Keratinocyte (primary cell): Measurements from ENCODE around the gene KRTAP10-7. TPM values are rescaled to one million over a fixed set of nuclear protein-coding genes. Genes with fewer than 3 reads are reported as not detected.

Experiments used
- DNase-seq: peaks from one replicate; pipeline ENCODE4 v3.0.0-alpha.2; 2011; ENCODE audit warnings: low read depth, missing footprints, low spot score
- FAIRE-seq: peaks from 2 replicates; lab custom pipeline; 2011; peaks lifted over from hg19 to GRCh38; lab: Jason Lieb, UNC
- H2AFZ ChIP-seq: 2 replicates; pipeline ENCODE4 v1.6.0; 2012; ENCODE audit warnings: low read length, control low read depth, inconsistent platforms; ENCODE audit not compliant: control insufficient read depth
- H3K27ac ChIP-seq: 2 replicates; pipeline ENCODE4 v1.5.1; 2011; ENCODE audit warnings: low read length; ENCODE audit not compliant: control insufficient read depth, insufficient read depth
- H3K27me3 ChIP-seq: 3 replicates; pipeline ENCODE4 v1.6.0; 2011; ENCODE audit warnings: low read length; ENCODE audit not compliant: control insufficient read depth, insufficient read depth; ENCODE audit errors: extremely low read depth
- H3K36me3 ChIP-seq, 2 experiments: 2 replicates in 1 of 2; 3 replicates in 1 of 2; pipeline ENCODE4 v1.5.1; 2011; ENCODE audit warnings: low read length in 2 of 2, mild to moderate bottlenecking in 1 of 2; ENCODE audit not compliant: control insufficient read depth in 2 of 2, insufficient read depth in 2 of 2; ENCODE audit errors: extremely low read depth in 1 of 2
- H3K4me1 ChIP-seq: 3 replicates; pipeline ENCODE4 v1.5.1; 2011; ENCODE audit warnings: low read length; ENCODE audit not compliant: control insufficient read depth, insufficient read depth; ENCODE audit errors: extremely low read depth
- H3K4me2 ChIP-seq: 3 replicates; pipeline ENCODE4 v1.6.0; 2011; ENCODE audit warnings: low read depth, low read length; ENCODE audit not compliant: control insufficient read depth, insufficient read depth; ENCODE audit errors: extremely low read depth
- H3K4me3 ChIP-seq, 3 experiments: fragments of 200-600 bp in 1 of 3; sonication (generic) in 1 of 3; 2 replicates in 2 of 3; 3 replicates in 1 of 3; pipeline ENCODE4 v1.5.1; 2011 to 2016; ENCODE audit warnings: low read length in 3 of 3, mild to moderate bottlenecking in 3 of 3, control low read depth in 2 of 3, inconsistent platforms in 1 of 3, low read depth in 1 of 3, mixed read lengths in 1 of 3, mixed run types in 1 of 3, moderate library complexity in 1 of 3; ENCODE audit not compliant: control insufficient read depth in 2 of 3, insufficient read depth in 2 of 3; ENCODE audit errors: extremely low read depth in 1 of 3
- H3K79me2 ChIP-seq: 2 replicates; pipeline ENCODE4 v1.6.0; 2012; ENCODE audit warnings: low read length; ENCODE audit not compliant: control insufficient read depth, insufficient read depth
- H3K9ac ChIP-seq: 3 replicates; pipeline ENCODE4 v1.6.0; 2011; ENCODE audit warnings: low read length; ENCODE audit not compliant: control insufficient read depth, insufficient read depth; ENCODE audit errors: extremely low read depth
- H3K9me1 ChIP-seq: 3 replicates; pipeline ENCODE4 v1.6.0; 2011; ENCODE audit warnings: low read length; ENCODE audit not compliant: control insufficient read depth, insufficient read depth; ENCODE audit errors: extremely low read depth
- H3K9me3 ChIP-seq: 2 replicates; pipeline ENCODE4 v1.5.1; 2012; ENCODE audit warnings: low read depth, low read length; ENCODE audit not compliant: control insufficient read depth
- H4K20me1 ChIP-seq: 3 replicates; pipeline ENCODE4 v1.6.0; 2011; ENCODE audit warnings: low read length; ENCODE audit not compliant: control insufficient read depth, insufficient read depth; ENCODE audit errors: extremely low read depth
- CTCF ChIP-seq, 3 experiments: IDR thresholded peaks in 1 of 3; conservative IDR thresholded peaks in 1 of 3; optimal IDR thresholded peaks in 1 of 3; 2 replicates in 2 of 3; 3 replicates in 1 of 3; pipeline versions ENCODE3 to v1.5.1; 2011; ENCODE audit warnings: low read length in 3 of 3, mild to moderate bottlenecking in 3 of 3, moderate library complexity in 2 of 3, control low read depth in 1 of 3, inconsistent platforms in 1 of 3; ENCODE audit not compliant: insufficient read depth in 2 of 3; ENCODE audit errors: extremely low read depth in 1 of 3
- EZH2 ChIP-seq: IDR thresholded peaks from one replicate; pipeline ENCODE4 v1.6.1; 2012; ENCODE audit warnings: inconsistent platforms, mild to moderate bottlenecking, low read length, moderate library complexity
- dilution Hi-C: fragments of 300-500 bp; cut with MboI; formaldehyde crosslinking; loops from one replicate; pipeline ENCODE4 v1.7.0; 2020; ENCODE audit warnings: low sequenced_read_pairs; ENCODE audit not compliant: extremely low pct_ligation_motif_present
- polyA plus RNA-seq, 5 experiments: library from polyadenylated mRNA; depleted of rRNA in 3 of 5; stranded (reverse) in 3 of 5; stranded (forward) in 1 of 5; unstranded in 1 of 5; fragments of >200 nt; gene quantifications; 1 replicate in 1 of 5; 2 replicates in 3 of 5; 3 replicates in 1 of 5; pipeline versions ENCODE4 v1.2.1 to v1.2.3, GENCODE V29; 2011 to 2012; ENCODE audit warnings: missing spikeins in 2 of 5, low read depth in 1 of 5, low replicate concordance in 1 of 5

Gene KRTAP10-7
- polyA plus RNA-seq, 1 donor (not counting 4 experiments of a cell fraction or from before 2014, with no cell fraction given), result not detected

GRCh38 chr21:44628707-44629391 lies 28.5 kb downstream of the KRTAP10-7 start:
- Histone ChIP-seq H4K20me1 (no peaks in the 10 kb centered on the region), H3K4me1 (no peaks in the 10 kb centered on the region), H3K79me2 (no peaks in the 10 kb centered on the region), H3K9ac (no peak overlapping the region), H3K36me3 (no peaks in the 10 kb centered on the region), H3K9me3 (peaks cover 10% of the 10 kb centered on the region), H3K4me2 (no peak overlapping the region), H3K27me3 (no peaks in the 10 kb centered on the region), H3K9me1 (no peaks in the 10 kb centered on the region), H3K27ac (no peak overlapping the region), H3K4me3 (no peak overlapping the region), H2AFZ (no peak overlapping the region)
- DNase-seq (no peak), FAIRE-seq (no peak)
- TF ChIP-seq EZH2 (no peak), CTCF (optimal IDR thresholded peaks at IDR 0.05 in 1 of 3, IDR thresholded peaks at IDR 0.05 in 1 of 3, conservative IDR thresholded peaks at IDR 0.05 in 1 of 3; ENCODE audit: extremely low read depth in 1 of 3, insufficient read depth in 2 of 3, low read length in 3 of 3) (no peak)
- dilution Hi-C loops, result no loop called here

- Histone ChIP-seq H3K9me1 (no peaks in the 10 kb centered on the region), H3K4me2 (no peak overlapping the region), H3K27ac (no peak overlapping the region), H3K4me3 (no peak overlapping the region), H3K79me2 (no peaks in the 10 kb centered on the region), H3K36me3 (no peaks in the 10 kb centered on the region), H3K9me3 (peaks cover 8% of the 10 kb centered on the region), H3K27me3 (no peaks in the 10 kb centered on the region), H4K20me1 (no peaks in the 10 kb centered on the region), H3K9ac (no peak overlapping the region), H2AFZ (no peak overlapping the region), H3K4me1 (no peaks in the 10 kb centered on the region)
- FAIRE-seq (no peak), DNase-seq (no peak)
- TF ChIP-seq EZH2 (no peak), CTCF (optimal IDR thresholded peaks at IDR 0.05 in 1 of 3, IDR thresholded peaks at IDR 0.05 in 1 of 3, conservative IDR thresholded peaks at IDR 0.05 in 1 of 3; ENCODE audit: extremely low read depth in 1 of 3, insufficient read depth in 2 of 3, low read length in 3 of 3) (no peak)
- dilution Hi-C loops, result no loop called here
These were observed 30.0 kb downstream of the KRTAP10-7 start for GRCh38 chr21:44630440-44630839.
